GM04504 (cell line): ENCODE data around the gene HS6ST2.

Experiments
- DNase-seq: peaks from one replicate; pipeline ENCODE4 v3.0.0-alpha.2; 2012; ENCODE audit warnings: low read depth

Gene HS6ST2

DNA sequence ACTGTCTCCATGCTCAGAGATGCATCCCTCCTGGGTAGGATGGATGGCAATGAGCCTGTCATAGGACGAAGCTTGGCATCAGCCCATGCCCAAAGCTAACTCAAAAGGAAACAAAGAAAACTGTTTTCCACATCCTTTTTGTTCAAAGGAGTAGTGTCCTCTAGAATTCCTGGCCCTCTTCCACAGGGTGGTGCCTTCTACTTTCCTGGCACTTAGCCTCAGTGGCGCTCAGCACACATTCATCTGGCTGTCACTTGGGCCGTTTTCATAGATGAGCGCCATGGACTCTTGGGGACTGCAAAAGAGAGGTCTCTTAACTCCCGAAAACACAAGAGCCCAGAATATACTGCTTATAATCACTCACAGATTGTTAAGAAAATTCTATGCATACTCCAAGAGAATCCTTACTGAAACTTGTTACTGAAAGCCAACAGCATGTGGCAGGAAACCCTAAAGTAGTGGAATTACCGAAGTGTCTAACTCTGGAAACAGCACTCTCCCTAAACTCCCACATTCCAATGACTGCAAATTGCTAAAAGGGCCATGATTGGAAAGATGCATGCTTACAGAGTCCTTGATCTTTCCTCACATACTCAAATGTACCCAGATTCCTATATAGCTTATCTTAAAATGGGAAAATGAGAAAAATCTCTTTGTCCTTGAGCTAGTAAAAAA is 110.0 kb downstream of the HS6ST2 start:
- no peak for DNase-seq

- DNase-seq, result no peak
These were observed 115.1 kb downstream of the HS6ST2 start for GRCh38 chrX:132843363-132843762.

GRCh38 chrX:132842460-132843238 is 115.8 kb downstream of the HS6ST2 start:
- DNase-seq, result no peak

DNA sequence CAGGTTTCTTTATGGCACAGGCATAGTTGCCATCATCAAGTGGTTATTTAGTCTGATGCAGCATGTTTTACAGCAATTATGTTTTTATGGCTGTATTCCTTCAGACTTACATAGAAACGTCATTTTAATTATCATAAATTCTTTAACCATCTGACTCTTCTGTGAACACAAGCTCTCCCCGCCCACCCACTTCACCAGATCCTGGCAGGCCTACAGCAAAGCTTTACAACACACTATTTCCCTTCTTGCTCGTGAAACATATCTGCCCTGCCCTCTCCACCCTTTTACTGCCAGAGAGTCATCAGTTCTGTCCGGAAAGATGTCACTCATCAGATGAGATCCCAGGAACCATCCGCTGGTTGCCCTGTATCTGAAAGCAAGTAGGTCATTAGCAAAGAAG is 120.5 kb downstream of the HS6ST2 start:
- DNase-seq, result no peak

GRCh38 chrX:132837126-132837525 is 121.3 kb downstream of the HS6ST2 start:
- DNase-seq, result peak; percentile 0

GRCh38 chrX:132836471-132836870 is 122.0 kb downstream of the HS6ST2 start:
- DNase-seq, result no peak

DNA sequence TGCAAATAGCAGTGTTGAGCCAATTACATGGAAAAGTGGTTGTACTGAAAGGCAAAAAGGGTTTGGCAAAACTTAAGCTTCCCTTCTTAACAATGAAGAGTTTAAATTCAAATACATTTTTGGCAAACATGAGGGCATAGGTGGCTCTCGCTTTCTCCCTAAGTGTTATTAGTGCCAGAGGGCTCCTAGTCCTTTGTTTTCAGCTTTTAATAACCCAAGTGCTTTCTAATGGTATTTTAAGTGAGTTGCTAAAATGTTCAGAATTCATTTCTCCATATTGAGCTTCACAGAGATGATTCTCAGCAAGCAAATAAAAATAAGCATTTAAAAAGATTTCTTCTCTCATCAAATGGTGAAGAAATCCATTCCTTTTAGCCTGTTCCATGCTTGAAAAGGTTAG is 123.7 kb downstream of the HS6ST2 start:
- DNase-seq, result no peak

DNA sequence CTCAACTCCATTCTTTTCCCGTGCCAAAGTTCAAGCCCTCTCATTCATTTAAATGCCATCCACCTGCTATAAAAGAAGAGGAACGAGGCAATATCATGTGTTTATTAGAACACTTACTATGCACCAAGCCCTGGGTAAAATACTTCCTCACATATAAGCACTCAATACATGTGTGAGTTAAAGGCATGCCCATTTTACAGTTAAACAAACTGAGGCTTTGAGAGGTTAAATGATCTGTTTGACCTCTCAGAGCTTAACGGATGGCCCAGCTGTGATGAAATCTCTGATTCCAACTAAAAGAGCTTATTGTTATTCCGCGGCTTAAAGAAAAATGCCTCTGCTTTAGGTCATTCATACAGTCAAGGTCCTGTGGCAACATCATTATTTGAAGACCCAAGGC is 124.3 kb downstream of the HS6ST2 start:
- no peak for DNase-seq

DNA sequence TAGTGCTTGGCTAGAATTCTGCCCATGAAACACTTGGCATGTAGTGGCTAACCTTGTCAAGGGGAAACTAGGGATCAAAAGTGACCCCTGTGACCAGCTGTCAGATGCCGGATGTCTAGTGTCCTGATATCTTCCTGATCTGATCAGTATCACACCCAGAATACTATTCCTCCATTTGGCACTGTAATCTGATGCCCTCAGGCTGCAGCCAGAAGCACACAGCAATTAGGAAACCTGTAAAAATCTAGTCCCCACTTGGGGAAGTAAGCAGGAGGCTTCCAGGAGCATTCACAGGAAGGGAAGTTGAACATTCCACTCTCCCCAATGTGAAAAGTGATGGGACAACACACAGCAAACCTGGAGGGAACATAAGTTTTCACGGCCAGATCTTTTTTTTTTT is 125.1 kb downstream of the HS6ST2 start:
- DNase-seq, result no peak

DNA sequence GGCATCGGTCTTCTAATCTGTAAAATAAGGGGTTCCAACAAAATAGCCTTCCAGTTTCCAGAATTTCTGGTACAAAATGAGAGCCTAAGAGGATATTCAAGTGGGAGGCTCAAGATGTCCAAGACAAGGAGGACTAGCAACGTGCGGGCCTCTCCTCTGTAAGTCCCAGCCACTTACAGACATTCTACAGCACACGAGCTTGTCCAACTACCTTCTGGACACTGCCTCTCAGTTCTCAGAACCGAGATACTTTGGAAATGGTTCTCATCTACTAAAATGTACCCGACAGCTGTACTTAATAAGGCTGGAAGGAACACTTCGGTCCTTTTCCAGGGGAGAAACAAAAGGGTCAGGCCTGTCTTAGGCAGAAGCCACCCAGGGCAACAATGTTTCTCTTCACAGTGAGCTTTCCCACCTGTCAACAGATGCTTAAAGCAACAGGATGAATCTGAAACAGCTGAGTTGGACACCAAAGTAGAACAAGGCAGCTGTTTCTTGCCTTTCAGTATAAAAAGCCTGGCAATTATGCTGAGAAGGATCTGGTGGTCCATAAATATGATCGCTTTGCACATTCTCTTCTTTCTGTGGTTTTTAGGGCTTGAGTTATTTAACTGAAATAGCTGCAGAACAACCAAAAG is 127.0 kb downstream of the HS6ST2 start:
- DNase-seq, result no peak

- DNase-seq, result no peak
These were observed 135.8 kb downstream of the HS6ST2 start for GRCh38 chrX:132822634-132823012.

- DNase-seq, result no peak
These were observed 136.3 kb downstream of the HS6ST2 start for GRCh38 chrX:132821974-132822633.

- no peak for DNase-seq
These were observed 137.8 kb downstream of the HS6ST2 start for GRCh38 chrX:132820675-132821074.

DNA sequence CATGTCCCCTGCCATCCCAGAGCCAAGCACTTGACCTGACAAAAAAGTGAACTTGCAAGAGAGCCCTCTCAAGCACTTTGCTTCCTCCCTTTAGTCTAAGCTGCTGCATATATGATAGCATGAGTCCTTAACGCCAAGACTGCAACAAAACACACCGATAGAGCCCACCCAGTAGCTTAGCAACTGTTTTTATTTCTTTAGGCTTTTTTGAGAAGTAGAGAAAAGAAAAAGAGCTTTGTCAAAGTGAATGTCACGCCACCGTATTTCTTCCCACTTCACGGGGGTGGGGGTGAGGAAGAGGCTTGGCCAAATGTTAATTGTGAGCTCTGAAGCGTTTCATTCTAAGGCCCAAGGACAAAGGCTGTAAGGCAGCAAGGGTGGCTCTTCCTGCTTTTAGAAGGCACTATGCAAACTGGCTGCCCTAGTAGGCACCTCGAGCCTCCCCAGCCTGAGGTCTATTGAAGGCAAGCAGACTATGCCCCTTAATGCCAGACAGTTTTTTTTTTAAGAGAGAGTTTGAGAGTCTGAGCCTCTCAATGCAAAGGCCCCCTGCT is 138.6 kb downstream of the HS6ST2 start:
- DNase-seq, result no peak

DNA sequence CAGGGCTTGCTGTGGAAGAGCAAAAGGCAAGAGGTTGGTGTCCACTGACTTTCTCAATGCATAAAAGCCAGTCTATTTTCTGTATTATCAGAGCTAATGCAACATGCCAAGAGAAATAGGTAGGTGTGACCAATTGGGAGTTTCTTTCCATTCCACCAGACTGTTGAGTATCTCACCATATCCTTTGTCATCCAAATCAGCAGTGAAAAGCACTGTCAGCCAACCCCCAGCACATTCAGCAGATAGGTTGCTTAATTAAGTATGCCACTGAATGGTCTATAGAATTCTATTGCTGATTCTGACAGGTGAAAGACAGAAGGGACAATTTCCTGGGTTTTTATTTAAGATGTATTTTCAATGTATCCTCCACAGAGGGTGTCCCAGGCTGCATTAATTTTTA is 139.8 kb downstream of the HS6ST2 start:
- DNase-seq, result no peak

DNA sequence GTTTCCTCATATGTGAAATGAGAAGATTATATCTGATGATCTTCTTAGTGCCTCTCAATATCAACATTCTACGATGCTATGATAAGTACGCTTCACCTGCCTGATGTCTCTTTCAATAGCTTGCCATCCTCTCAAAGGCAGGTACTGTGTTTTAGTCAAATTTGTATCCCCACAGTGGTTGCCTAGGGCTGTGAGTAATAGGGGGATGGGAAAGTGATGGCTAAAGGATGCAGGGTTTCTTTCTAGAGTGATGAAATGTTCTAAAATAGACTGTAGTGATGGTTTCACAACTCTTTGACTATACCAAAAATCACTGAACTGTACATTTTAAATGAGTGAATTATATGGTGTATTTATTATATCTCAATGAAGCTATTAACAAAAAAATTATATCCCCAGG is 142.8 kb downstream of the HS6ST2 start:
- no peak for DNase-seq

GRCh38 chrX:132810964-132811712 is 147.3 kb downstream of the HS6ST2 start:
- DNase-seq, result no peak

DNA sequence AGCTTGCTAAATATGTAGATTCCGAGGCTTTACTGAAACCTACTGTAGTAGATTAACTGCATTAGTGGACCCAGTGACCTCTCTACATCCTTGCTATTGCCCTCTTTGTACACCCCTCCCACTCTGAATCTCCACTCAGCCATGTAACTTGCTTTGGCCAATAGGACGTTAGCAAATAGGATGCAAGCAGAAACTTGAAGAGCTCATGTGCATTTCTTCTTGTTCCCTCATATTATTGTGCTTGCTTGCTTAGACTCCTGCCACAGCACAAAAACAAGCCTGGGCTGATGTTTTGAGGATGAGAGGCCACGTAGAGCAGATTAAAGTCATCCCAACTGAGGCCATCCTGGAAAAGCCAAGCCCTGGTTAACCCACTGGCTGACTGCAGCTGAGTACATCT is 147.9 kb downstream of the HS6ST2 start:
- DNase-seq, result no peak

DNA sequence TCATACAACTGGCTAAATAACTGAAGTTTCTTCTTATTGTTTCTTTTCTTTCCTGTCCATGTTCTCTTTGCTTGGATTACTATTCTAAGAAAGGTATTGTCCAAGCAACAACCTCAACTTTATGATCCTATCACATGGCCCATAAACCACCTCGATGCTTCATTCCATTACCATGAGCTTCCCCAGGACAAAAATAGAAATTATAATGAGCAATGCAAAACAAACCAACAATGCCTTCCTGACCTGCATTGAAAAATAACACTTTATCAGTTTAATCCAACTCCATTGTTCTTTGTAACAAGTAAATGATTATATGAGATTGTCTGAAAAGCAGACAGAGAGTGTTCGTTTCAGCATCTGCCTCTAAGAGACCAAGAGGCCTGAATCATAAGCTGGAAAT is 148.8 kb downstream of the HS6ST2 start:
- DNase-seq, result no peak

- no peak for DNase-seq
These were observed 150.9 kb downstream of the HS6ST2 start for GRCh38 chrX:132807411-132808030.

DNA sequence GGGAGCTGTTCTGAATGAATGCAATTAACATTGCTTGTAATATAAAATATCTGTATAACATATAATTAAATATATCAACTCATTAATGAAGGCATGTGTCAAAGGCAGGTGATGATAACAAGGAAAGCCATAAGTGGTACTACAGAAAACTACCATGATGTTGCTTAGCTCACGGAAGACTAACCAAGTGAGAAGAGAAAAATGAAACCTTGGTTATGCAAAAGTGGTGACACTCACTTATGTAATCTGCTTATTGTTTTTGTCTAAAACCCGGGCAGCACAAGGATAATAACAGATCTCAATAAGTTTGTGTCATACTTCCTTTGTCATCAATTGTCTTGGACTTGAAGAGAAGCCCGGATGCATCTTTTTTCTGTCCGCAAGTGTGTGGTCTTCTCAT is 156.4 kb downstream of the HS6ST2 start:
- no peak for DNase-seq
